HG03159 (cell line): Measurements from ENCODE around the gene SLC17A6.

Source experiments
- ATAC-seq: cut with Tn5 transposase; IDR thresholded peaks from one replicate; pipeline ENCODE4 v1.9.1; 2021; ENCODE audit warnings: mild to moderate bottlenecking, moderate library complexity; ENCODE audit not compliant: unreplicated experiment

Gene SLC17A6

GRCh38 chr11:22337596-22338485, at the start of gene SLC17A6:
Gene SLC17A6 (plus strand): TSS chr11:22338381. CDS start chr11:22338534, 153 bp downstream.
- ATAC-seq, result peak; percentile 45

- no peak for ATAC-seq
These were observed 35.8 kb upstream of the SLC17A6 start for GRCh38 chr11:22302368-22302767.

- ATAC-seq, result peak; percentile 57
These were observed 33.7 kb upstream of the SLC17A6 start for GRCh38 chr11:22304337-22304961.

- no peak for ATAC-seq
These were observed 20.5 kb upstream of the SLC17A6 start for GRCh38 chr11:22317656-22318055.

DNA sequence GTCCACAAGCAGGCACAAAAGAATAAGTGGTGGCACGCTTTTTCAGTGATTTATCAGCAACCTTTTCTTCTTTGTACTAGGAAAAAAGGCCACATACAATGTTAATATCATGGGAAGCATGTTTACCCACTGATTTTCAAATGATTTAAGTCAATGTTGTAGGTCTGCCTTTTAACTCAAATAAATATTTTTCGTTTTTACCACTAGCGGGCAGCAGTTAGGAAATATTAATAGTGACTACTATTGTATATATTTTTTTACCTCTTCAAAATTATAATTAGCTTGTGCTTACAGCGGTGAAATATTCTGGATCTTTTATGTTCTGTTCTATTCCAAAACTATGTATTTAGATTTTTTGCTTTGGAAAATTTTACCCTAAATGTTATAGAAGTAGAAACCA, 6.4 kb upstream of the SLC17A6 start:
- no peak for ATAC-seq

- ATAC-seq, result no peak
These were observed 1.6 kb upstream of the SLC17A6 start for GRCh38 chr11:22336587-22336986.

- ATAC-seq, result no peak
These were observed 1.4 kb downstream of the SLC17A6 start for GRCh38 chr11:22339611-22340010.

- no peak for ATAC-seq
These were observed 2.1 kb downstream of the SLC17A6 start for GRCh38 chr11:22340235-22340634.

- ATAC-seq, result no peak
These were observed 2.8 kb downstream of the SLC17A6 start for GRCh38 chr11:22340701-22341587.

DNA sequence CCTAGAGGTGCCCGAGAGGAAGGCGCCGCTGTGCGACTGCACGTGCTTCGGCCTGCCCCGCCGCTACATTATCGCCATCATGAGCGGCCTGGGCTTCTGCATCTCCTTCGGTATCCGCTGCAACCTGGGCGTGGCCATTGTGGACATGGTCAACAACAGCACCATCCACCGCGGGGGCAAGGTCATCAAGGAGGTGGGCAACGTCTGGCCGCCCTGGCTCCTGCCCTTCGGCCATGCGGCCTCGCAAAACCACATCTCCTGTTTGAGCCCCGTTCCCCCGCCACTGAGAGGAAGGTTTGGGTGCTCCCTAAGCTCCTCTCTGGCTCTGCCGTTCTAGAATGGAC, 3.4 kb downstream of the SLC17A6 start:
- ATAC-seq, result no peak

DNA sequence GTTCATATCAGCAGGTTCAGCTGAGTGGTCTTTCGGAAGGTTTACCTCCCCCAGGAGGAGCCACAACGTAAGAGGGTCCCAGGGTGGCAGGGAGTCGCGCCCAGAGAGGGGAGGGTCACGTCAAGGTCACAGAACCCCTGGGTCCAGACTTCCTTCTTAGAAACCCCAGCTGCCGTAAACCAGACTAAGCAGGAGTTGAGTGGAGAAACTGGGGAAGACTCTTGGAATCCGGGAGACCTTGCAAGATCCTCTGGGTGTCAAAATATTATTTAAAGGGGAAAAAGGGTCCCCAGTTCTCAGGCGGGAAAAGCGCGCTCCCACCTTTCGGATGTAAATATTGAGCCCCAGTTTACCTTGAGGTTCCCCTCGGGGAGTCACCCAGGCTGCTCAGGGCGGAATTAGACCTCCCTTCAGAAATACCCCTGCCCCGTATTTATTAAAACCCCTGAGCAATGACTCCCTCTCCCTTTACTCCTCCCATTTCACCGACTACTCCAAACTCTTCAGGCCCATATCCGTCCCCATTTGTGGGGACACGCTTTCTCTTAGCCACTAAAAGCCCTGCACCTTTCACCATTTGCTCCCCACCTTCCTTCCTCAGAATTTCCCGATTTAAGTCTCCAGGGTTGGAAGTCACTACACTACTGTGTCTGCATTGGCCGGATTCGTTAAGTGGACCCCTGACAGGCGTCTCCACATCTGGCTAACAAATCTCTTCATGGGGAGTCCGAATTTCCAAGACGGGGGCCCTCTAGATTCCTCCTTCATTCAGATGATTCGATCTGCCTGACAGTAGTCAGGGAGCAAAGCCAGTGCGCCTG, 4.2 kb downstream of the SLC17A6 start:
- no peak for ATAC-seq

DNA sequence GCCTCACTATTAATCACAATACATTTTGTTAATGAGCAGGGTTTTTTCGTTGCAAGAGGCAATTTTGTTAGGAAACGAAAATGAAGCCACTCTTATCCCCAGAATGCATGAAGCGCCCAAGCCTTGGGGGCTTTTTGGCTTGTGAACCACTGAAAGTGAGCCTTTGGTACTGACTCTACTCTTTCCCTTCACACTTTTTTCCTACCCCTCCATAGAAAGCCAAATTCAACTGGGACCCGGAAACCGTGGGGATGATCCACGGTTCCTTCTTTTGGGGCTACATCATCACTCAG, 4.8 kb downstream of the SLC17A6 start:
- ATAC-seq, result no peak

DNA sequence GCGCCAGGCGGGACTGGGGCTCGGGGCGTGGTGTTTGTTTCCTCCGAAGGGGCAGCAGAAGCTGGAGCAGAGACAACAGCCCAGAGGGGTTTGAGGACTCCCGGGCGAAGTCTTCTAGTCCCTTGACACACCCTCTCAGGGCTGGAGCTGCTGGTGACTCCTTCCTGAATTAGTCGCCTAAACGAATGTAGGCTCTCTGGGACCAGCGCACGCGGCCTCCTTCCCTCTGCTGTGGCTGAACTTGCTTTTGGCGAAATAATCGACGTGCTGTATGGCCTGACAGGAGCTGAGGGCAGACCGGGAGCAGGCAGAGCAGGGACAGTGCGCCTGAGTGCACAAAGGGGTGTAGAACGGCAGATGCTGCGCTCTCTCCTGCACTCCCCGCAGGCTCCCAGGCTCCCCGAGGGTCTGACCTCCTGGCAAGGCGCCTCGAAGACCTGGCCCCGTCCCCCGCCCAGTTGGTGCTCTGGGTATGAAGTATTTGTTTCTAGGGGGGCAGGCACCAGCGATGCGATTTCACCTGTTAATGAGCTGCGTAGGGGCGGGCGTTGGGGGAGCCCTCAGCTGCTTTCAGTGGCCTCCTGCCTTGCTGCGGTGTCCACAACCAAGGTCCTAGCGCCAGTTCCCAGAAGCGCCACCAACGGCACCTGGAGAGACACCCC, 5.3 kb downstream of the SLC17A6 start:
- ATAC-seq, result no peak

DNA sequence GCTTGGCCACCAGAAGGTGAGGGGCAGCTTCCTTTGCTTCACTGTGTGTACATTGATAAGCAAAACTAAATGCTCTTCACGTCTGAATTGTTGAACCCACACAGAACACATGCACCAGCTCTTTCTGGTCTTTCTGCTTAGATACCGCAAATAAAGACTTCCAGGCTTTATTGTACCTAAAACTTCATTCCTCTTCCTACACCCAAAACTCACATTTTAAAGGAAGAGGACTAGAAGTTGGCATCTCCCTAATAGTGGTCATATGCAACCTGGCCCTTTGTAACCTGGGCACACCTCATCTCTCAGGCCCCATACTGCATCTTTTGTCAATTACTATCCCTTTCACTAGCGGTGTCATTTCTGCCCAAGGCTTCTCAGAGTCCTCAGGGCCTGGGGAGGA, 5.9 kb downstream of the SLC17A6 start:
- no peak for ATAC-seq

- ATAC-seq, result no peak
These were observed 8.1 kb downstream of the SLC17A6 start for GRCh38 chr11:22346282-22346681.

- no peak for ATAC-seq
These were observed 9.8 kb downstream of the SLC17A6 start for GRCh38 chr11:22347857-22348487.

DNA sequence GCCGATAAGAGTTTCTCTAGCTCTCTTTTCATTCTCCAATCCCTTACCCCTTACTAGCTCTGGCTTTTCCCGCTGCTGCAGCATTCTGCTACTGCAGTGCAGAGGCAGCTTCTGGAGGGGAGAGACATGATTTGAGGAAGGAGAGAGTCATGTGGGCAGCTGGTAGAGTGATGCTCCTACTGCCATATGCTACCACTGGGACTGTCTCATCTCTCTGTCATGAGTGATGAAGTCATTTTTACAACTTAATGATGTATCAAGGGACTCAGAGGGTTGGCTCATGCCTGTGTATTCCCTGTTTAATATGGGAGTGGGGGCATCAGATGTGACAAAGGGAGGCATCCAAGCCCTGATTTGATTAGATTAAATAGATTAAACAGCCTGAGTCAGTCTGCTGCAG, 11.3 kb downstream of the SLC17A6 start:
- no peak for ATAC-seq

DNA sequence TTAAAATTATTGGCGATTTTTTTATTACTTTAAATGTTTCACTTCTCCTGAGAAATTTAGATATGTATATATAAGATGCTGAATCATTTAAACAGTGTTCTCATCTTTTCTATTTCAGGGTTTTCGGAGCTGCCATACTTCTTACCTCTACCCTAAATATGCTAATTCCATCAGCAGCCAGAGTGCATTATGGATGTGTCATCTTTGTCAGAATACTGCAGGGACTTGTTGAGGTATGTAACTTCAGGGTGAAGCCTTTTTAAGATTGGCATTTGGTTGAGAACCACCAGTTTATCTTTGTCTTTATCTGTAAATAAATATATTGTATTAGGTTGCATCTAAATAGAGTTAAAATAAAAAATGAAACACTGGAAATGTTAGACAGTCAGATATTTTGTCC, 21.1 kb downstream of the SLC17A6 start:
- ATAC-seq, result no peak

- ATAC-seq, result no peak
These were observed 33.0 kb downstream of the SLC17A6 start for GRCh38 chr11:22371160-22371559.

- no peak for ATAC-seq
These were observed 48.9 kb downstream of the SLC17A6 start for GRCh38 chr11:22387126-22387525.
